KMS-11 (cell line): ENCODE measurements around the gene MYNN.

Experiments
- H2AFZ ChIP-seq: fragments of 200-600 bp; sonication (generic); 2 replicates; pipeline ENCODE4 v1.6.1; 2016; ENCODE audit warnings: antibody characterized with exemption, mixed run types, low read depth
- H3K27ac ChIP-seq: fragments of 200-600 bp; sonication (generic); 2 replicates; pipeline ENCODE4 v1.6.1; 2016; ENCODE audit warnings: mild to moderate bottlenecking, mixed run types
- H3K27me3 ChIP-seq: fragments of 200-600 bp; sonication (generic); 2 replicates; pipeline ENCODE4 v1.6.1; 2017; ENCODE audit warnings: mild to moderate bottlenecking, low read depth, mixed run types, moderate library complexity; ENCODE audit not compliant: insufficient read depth
- H3K36me3 ChIP-seq: fragments of 200-600 bp; sonication (generic); 2 replicates; pipeline ENCODE4 v1.6.1; 2017; ENCODE audit warnings: mild to moderate bottlenecking, mixed run types; ENCODE audit not compliant: insufficient read depth
- H3K4me1 ChIP-seq: fragments of 200-600 bp; sonication (generic); 2 replicates; pipeline ENCODE4 v1.6.1; 2016; ENCODE audit warnings: mild to moderate bottlenecking, low read depth, mixed run types; ENCODE audit not compliant: poor library complexity, severe bottlenecking
- H3K4me2 ChIP-seq: fragments of 200-600 bp; sonication (generic); 2 replicates; pipeline ENCODE4 v1.7.0; 2016; ENCODE audit warnings: mild to moderate bottlenecking, mixed run types
- H3K4me3 ChIP-seq: fragments of 200-600 bp; sonication (generic); IDR thresholded peaks from 2 replicates; pipeline ENCODE4 v1.6.1; 2017; ENCODE audit warnings: low read depth, low read length, mixed read lengths; ENCODE audit not compliant: insufficient read depth
- H3K79me2 ChIP-seq: fragments of 200-600 bp; sonication (generic); 2 replicates; pipeline ENCODE4 v1.6.1; 2016; ENCODE audit warnings: low read depth, mixed run types; ENCODE audit not compliant: insufficient read depth
- H3K9ac ChIP-seq: fragments of 200-600 bp; sonication (generic); 2 replicates; pipeline ENCODE4 v1.6.1; 2016; ENCODE audit warnings: mild to moderate bottlenecking, mixed run types
- H4K20me1 ChIP-seq: fragments of 200-600 bp; sonication (generic); 2 replicates; pipeline ENCODE4 v1.6.1; 2016; ENCODE audit warnings: mild to moderate bottlenecking, mixed run types; ENCODE audit not compliant: insufficient read depth
- TF ChIP-seq, protein P1 (sequence below): fragments of 200-600 bp; sonication (generic); conservative IDR thresholded peaks from 2 replicates; pipeline ENCODE4 v1.6.1; 2017; ENCODE audit warnings: low read depth, mild to moderate bottlenecking, antibody characterized with exemption, low read length, moderate library complexity, mixed read lengths

MYNN gene

DNA sequence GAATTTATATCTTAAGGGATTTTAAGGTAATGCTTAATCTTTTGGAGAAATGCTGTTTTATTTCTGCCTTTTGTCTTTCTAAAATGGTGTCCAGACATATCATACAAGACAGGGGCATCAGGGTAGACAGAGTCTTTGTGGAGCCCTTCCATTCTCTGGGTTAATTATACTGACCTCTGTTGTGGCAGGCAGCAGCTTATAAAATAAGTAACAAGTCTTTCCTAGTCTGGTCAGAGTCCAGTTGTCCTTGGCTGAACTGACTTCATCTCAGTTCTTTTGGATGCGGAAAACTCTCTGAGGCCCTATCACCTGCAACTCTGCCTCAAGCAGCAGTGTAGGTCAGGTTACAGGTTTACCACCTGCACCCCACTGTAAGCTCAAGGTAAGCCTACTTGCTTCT, 19.2 kb downstream of the MYNN start:
- H3K36me3 ChIP-seq, result no peaks in the 10 kb centered on the region
- H3K4me3 ChIP-seq, result no peak overlapping the region
- H3K4me2 ChIP-seq, result no peak overlapping the region
- H2AFZ ChIP-seq, result no peak overlapping the region
- H4K20me1 ChIP-seq, result no peaks in the 10 kb centered on the region
- no peaks in the 10 kb centered on the region for H3K4me1 ChIP-seq
- TF ChIP-seq, protein P1, sequence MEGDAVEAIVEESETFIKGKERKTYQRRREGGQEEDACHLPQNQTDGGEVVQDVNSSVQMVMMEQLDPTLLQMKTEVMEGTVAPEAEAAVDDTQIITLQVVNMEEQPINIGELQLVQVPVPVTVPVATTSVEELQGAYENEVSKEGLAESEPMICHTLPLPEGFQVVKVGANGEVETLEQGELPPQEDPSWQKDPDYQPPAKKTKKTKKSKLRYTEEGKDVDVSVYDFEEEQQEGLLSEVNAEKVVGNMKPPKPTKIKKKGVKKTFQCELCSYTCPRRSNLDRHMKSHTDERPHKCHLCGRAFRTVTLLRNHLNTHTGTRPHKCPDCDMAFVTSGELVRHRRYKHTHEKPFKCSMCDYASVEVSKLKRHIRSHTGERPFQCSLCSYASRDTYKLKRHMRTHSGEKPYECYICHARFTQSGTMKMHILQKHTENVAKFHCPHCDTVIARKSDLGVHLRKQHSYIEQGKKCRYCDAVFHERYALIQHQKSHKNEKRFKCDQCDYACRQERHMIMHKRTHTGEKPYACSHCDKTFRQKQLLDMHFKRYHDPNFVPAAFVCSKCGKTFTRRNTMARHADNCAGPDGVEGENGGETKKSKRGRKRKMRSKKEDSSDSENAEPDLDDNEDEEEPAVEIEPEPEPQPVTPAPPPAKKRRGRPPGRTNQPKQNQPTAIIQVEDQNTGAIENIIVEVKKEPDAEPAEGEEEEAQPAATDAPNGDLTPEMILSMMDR, result no peak
- H3K27me3 ChIP-seq, result no peaks in the 10 kb centered on the region
- no peaks in the 10 kb centered on the region for H3K79me2 ChIP-seq
- H3K9ac ChIP-seq, result no peak overlapping the region
- no peak overlapping the region for H3K27ac ChIP-seq

DNA sequence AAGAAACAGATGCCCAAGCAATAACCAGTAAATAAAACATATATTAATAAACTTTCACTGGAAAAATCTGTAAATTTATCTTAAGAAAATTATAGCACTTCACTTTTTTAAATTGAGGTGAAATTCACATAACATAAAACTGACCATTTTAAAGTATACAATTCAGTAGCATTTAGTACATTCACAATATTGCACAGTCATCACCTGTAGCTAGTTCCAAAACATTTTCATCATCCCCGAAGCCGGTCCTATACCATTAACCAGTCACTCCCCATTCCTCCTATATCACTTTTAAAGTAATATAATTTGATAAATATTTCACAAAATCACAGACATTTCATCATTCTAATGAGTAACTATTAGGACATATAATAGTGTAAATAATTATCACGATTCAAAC, 31.5 kb downstream of the MYNN start:
- H4K20me1 ChIP-seq, result no peaks in the 10 kb centered on the region
- H3K4me1 ChIP-seq, result no peaks in the 10 kb centered on the region
- TF ChIP-seq, protein P1, result no peak
- no peaks in the 10 kb centered on the region for H3K36me3 ChIP-seq
- no peaks in the 10 kb centered on the region for H3K27me3 ChIP-seq
- H2AFZ ChIP-seq, result no peak overlapping the region
- H3K27ac ChIP-seq, result no peak overlapping the region
- no peaks in the 10 kb centered on the region for H3K79me2 ChIP-seq
- H3K4me3 ChIP-seq, result no peak overlapping the region
- no peak overlapping the region for H3K4me2 ChIP-seq
- no peak overlapping the region for H3K9ac ChIP-seq

DNA sequence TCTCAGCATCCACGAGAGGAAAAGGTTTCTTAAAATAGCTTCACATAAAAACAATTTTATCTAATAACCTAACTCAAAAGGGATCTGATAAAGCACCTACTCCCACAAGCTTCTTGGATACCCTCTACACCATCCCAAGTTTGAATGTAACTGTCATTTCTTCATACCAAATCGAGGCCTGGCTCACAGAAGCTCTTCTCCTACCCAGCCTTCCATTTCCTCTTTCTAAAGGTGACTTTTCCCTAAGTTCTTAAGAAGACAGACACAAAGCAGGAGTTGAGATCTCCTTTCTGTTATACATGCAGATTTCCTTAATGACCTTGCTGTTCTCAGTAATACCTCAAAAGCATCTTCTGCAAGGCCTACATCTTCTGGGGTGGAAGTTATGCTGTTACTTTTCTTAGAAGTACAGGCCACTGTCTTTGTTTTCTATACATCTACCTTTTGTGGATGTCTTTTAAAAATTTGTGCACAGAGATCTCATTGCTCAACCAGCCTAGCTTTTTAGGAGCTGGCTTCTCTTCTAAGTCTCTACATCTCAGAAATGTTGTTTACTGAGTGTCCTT, 36.1 kb downstream of the MYNN start:
- H3K9ac ChIP-seq, result no peak overlapping the region
- no peak overlapping the region for H3K27ac ChIP-seq
- H3K27me3 ChIP-seq, result no peaks in the 10 kb centered on the region
- H2AFZ ChIP-seq, result no peak overlapping the region
- H3K36me3 ChIP-seq, result no peaks in the 10 kb centered on the region
- no peak overlapping the region for H3K4me2 ChIP-seq
- peaks cover 12% of the 10 kb centered on the region for H3K4me1 ChIP-seq
- no peaks in the 10 kb centered on the region for H3K79me2 ChIP-seq
- no peak overlapping the region for H3K4me3 ChIP-seq
- TF ChIP-seq, protein P1, result no peak
- no peaks in the 10 kb centered on the region for H4K20me1 ChIP-seq

DNA sequence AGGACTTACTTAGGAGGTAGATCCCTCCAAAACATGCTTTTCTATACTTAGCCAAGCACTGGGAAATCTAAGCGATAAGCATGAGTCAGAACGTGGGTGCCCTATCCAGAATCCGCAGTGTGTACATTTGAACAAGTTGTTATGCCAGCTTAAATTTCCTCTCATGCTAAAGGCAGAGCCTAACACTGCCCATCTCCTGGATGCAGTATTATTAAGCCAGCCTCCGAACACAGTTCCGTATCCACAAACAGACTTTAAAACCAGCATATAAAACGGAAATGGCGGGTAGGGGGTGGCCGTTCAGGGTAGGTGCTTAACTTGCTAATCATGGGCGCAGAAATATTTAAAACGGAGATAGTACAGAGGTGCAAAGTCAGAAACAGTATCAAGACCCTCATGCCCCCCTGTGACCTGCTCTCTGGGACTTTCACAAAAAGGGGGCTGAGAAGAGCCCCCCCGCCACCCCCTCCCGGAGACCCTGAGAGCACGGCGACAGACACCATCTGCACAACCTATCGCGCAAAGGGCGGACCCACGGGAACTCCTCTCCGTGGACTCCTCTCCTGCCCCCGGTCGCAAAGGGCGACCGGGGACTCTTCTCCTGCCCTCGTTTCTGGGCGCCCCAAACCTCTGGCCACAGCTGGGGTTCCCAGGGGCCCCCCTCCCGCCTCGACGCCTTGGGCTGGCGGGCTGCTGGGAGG, 38.6 kb downstream of the MYNN start:
- Histone ChIP-seq H2AFZ (peak overlapping the region; percentile 94), H3K4me1 (peaks cover 12% of the 10 kb centered on the region), H3K27ac (no peak overlapping the region), H3K9ac (0 out of 2 replicates have a peak overlapping the region, but pooled peaks have one; percentile 39), H3K4me2 (peak overlapping the region; percentile 82), H3K27me3 (no peaks in the 10 kb centered on the region), H3K4me3 (no peak overlapping the region), H3K36me3 (no peaks in the 10 kb centered on the region), H3K79me2 (no peaks in the 10 kb centered on the region), H4K20me1 (no peaks in the 10 kb centered on the region)
- TF ChIP-seq, protein P1, result no peak
